Ishikawa (cell line): ENCODE measurements around the gene LCP2.

Source experiments
- CEBPB ChIP-seq: IDR thresholded peaks from 2 replicates; pipeline ENCODE4 v1.6.1; 2012
- CREB1 ChIP-seq: IDR thresholded peaks from 2 replicates; pipeline ENCODE4 v1.6.1; 2012; ENCODE audit warnings: low read depth
- EGR1 ChIP-seq: IDR thresholded peaks from 2 replicates; pipeline ENCODE4 v1.6.1; 2012
- EP300 ChIP-seq: IDR thresholded peaks from 2 replicates; pipeline ENCODE4 v1.6.1; 2012; ENCODE audit warnings: borderline replicate concordance
- FOXM1 ChIP-seq: IDR thresholded peaks from 2 replicates; pipeline ENCODE4 v1.6.1; 2012; ENCODE audit warnings: low read depth, borderline replicate concordance
- NFIC ChIP-seq: IDR thresholded peaks from 2 replicates; pipeline ENCODE4 v1.6.1; 2012
- RAD21 ChIP-seq: IDR thresholded peaks from 2 replicates; pipeline ENCODE4 v1.6.1; 2012; ENCODE audit warnings: low read depth
- TAF1 ChIP-seq: IDR thresholded peaks from 2 replicates; pipeline ENCODE4 v1.6.1; 2012; ENCODE audit warnings: low read depth, mild to moderate bottlenecking
- TCF12 ChIP-seq: IDR thresholded peaks from 2 replicates; pipeline ENCODE4 v1.6.1; 2012; ENCODE audit warnings: low read depth
- TEAD4 ChIP-seq: IDR thresholded peaks from 2 replicates; pipeline ENCODE4 v1.6.1; 2012
- YY1 ChIP-seq: IDR thresholded peaks from 2 replicates; pipeline ENCODE4 v1.6.1; 2012; ENCODE audit warnings: low read depth
- ZBTB7A ChIP-seq: IDR thresholded peaks from 2 replicates; pipeline ENCODE4 v1.6.1; 2012; ENCODE audit warnings: low read depth
- TF ChIP-seq, protein P1 (sequence below): IDR thresholded peaks from 2 replicates; pipeline ENCODE4 v1.6.1; 2012
- TF ChIP-seq, protein P2 (sequence below): IDR thresholded peaks from 2 replicates; pipeline ENCODE4 v1.6.1; 2012
- TF ChIP-seq, protein P3 (sequence below): IDR thresholded peaks from 2 replicates; pipeline ENCODE4 v1.6.1; 2012; ENCODE audit warnings: low read depth, mild to moderate bottlenecking

The LCP2 gene

GRCh38 chr5:170267431-170268152, 30.0 kb downstream of the LCP2 start:
- TF ChIP-seq, protein P1, sequence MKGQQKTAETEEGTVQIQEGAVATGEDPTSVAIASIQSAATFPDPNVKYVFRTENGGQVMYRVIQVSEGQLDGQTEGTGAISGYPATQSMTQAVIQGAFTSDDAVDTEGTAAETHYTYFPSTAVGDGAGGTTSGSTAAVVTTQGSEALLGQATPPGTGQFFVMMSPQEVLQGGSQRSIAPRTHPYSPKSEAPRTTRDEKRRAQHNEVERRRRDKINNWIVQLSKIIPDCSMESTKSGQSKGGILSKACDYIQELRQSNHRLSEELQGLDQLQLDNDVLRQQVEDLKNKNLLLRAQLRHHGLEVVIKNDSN = no peak
- TF ChIP-seq TEAD4 = peak; percentile 72
- no peak for TF ChIP-seq CEBPB
- TF ChIP-seq TCF12 = no peak
- peak; percentile 81 for TF ChIP-seq RAD21
- TF ChIP-seq FOXM1 = no peak
- TF ChIP-seq YY1 = no peak
- TF ChIP-seq TAF1 = no peak
- no peak for TF ChIP-seq EP300
- no peak for TF ChIP-seq NFIC
- no peak for TF ChIP-seq EGR1
- TF ChIP-seq, protein P2, sequence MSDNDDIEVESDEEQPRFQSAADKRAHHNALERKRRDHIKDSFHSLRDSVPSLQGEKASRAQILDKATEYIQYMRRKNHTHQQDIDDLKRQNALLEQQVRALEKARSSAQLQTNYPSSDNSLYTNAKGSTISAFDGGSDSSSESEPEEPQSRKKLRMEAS = no peak
- no peak for TF ChIP-seq CREB1

- TF ChIP-seq, protein P1 = no peak
- no peak for TF ChIP-seq YY1
- TF ChIP-seq CREB1 = no peak
- no peak for TF ChIP-seq FOXM1
- TF ChIP-seq, protein P3, sequence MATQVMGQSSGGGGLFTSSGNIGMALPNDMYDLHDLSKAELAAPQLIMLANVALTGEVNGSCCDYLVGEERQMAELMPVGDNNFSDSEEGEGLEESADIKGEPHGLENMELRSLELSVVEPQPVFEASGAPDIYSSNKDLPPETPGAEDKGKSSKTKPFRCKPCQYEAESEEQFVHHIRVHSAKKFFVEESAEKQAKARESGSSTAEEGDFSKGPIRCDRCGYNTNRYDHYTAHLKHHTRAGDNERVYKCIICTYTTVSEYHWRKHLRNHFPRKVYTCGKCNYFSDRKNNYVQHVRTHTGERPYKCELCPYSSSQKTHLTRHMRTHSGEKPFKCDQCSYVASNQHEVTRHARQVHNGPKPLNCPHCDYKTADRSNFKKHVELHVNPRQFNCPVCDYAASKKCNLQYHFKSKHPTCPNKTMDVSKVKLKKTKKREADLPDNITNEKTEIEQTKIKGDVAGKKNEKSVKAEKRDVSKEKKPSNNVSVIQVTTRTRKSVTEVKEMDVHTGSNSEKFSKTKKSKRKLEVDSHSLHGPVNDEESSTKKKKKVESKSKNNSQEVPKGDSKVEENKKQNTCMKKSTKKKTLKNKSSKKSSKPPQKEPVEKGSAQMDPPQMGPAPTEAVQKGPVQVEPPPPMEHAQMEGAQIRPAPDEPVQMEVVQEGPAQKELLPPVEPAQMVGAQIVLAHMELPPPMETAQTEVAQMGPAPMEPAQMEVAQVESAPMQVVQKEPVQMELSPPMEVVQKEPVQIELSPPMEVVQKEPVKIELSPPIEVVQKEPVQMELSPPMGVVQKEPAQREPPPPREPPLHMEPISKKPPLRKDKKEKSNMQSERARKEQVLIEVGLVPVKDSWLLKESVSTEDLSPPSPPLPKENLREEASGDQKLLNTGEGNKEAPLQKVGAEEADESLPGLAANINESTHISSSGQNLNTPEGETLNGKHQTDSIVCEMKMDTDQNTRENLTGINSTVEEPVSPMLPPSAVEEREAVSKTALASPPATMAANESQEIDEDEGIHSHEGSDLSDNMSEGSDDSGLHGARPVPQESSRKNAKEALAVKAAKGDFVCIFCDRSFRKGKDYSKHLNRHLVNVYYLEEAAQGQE = no peak
- TF ChIP-seq EGR1 = no peak
- TF ChIP-seq TCF12 = no peak
- no peak for TF ChIP-seq RAD21
- TF ChIP-seq, protein P2 = no peak
- no peak for TF ChIP-seq TEAD4
- TF ChIP-seq EP300 = no peak
- no peak for TF ChIP-seq CEBPB
- no peak for TF ChIP-seq ZBTB7A
- TF ChIP-seq TAF1 = no peak
- TF ChIP-seq NFIC = no peak
These were observed 30.8 kb downstream of the LCP2 start for GRCh38 chr5:170266570-170267381.

DNA sequence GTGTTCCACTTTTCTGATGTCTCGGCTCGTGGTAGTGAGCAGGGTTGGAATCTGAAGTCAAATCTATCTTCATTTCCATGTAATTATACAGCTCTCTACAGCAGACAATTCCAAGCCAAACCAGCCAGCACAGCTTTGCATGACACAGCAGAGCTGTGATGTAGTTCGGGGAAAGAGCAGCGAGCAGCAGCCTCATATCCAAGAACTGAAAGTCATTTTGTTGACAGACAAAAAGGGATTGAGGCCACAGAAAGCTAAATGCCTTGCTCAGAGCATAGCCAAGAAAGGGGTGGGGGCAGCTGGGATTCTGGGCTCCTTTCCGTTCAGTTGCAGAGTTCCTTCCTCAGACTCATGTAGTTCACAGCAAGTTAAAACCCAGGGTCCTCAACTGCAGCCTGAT, 32.1 kb downstream of the LCP2 start:
- TF ChIP-seq CEBPB (no peak), FOXM1 (no peak), TAF1 (no peak), TCF12 (no peak), YY1 (no peak), EGR1 (no peak), NFIC (no peak), TEAD4 (no peak), CREB1 (no peak), RAD21 (no peak)
- TF ChIP-seq, protein P1 = no peak
- TF ChIP-seq, protein P2 = no peak

DNA sequence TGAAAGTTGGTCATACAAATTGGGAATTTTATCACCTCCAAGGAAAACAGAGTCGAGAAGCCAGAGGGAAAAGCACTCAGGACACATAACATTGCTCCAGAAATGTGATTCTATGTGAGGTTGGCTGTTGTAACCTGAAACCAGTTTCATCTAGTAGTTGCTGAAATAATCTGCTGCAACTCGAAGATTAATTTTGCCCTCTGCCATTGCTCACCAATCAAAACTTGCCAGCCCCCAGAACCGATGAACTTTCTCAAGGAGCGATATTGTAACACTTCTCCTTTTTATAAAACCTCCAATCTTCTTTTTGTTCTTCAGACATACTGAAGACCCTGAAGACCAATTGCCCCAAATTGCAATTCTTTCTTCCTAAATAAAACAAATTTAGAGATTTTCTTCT, 33.7 kb downstream of the LCP2 start:
- TF ChIP-seq YY1 (no peak), NFIC (no peak), TCF12 (no peak), CEBPB (no peak), TEAD4 (no peak), FOXM1 (no peak), EGR1 (no peak), TAF1 (no peak), CREB1 (no peak), EP300 (no peak)
- TF ChIP-seq, protein P3 = no peak
- TF ChIP-seq, protein P1 = no peak
- TF ChIP-seq, protein P2 = no peak
